HCT116 (cell line): ENCODE measurements around the gene ZDBF2. TPM values are rescaled to one million over a fixed set of nuclear protein-coding genes. Genes with fewer than 3 reads are reported as not detected.

Experiments
- ATAC-seq: fragments of 200-7000 bp; cut with Tn5 transposase; 2 replicates; pipeline ENCODE4 v1.9.1; 2020; ENCODE audit warnings: mild to moderate bottlenecking, moderate library complexity
- BruUV-seq: library from RNA; stranded (reverse); fragments of 400-500 nt; replicated peaks from 2 replicates; lab custom pipeline; 2021; lab: Mats Ljungman, UMichigan
- CTCF ChIA-PET: fragments of 300-600 bp; sonication (Branson Sonifier 250); formaldehyde crosslinking; loops from one replicate; lab custom pipeline; 2021; ENCODE audit warnings: antibody characterized with exemption; lab: Charles Lee
- POLR2A ChIA-PET: fragments of 300-600, 350-600 bp; sonication (Branson Sonifier 250); formaldehyde crosslinking; loops from one replicate; lab custom pipeline; 2021; ENCODE audit warnings: antibody characterized with exemption; lab: Charles Lee
- RAD21 ChIA-PET, 2 experiments: fragments of 300-600 bp; sonication (Branson Sonifier 250); formaldehyde crosslinking; loops; one replicate each; lab custom pipeline; 2023; ENCODE audit warnings: low total read pairs in 2 of 2; ENCODE audit not compliant: uncharacterized antibody in 2 of 2, unreplicated experiment in 2 of 2, low non-redundant PET in 1 of 2; lab: Charles Lee
- DNase-seq: peaks from one replicate; pipeline ENCODE4 v3.0.0-alpha.2; 2010; ENCODE audit warnings: low read depth, low spot score
- H2AFZ ChIP-seq: fragments of 200-600 bp; shearing (Covaris generic), sonication (generic); 2 replicates; pipeline ENCODE4 v1.6.1; 2017; ENCODE audit warnings: low read depth, mixed run types, mixed read lengths, antibody characterized with exemption, low read length; ENCODE audit not compliant: poor library complexity, severe bottlenecking
- H3K27ac ChIP-seq: 2 replicates; pipeline ENCODE4 v1.5.1; 2012; ENCODE audit warnings: low read depth, low read length
- H3K27me3 ChIP-seq: fragments of 200-600 bp; sonication (generic); 2 replicates; pipeline ENCODE4 v1.6.1; 2016; ENCODE audit warnings: mixed run types, low read length, mixed read lengths; ENCODE audit not compliant: insufficient read depth
- H3K36me3 ChIP-seq, 2 experiments: fragments of 200-500 bp in 1 of 2; fragments of 200-600 bp in 1 of 2; sonication (Bioruptor generic) in 1 of 2; sonication (generic) in 1 of 2; 2 replicates each; pipeline versions ENCODE4 v1.5.1 to v1.6.1; 2014 to 2016; ENCODE audit warnings: low read length in 2 of 2, inconsistent platforms in 1 of 2, mixed read lengths in 1 of 2, mixed run types in 1 of 2; ENCODE audit not compliant: insufficient read depth in 2 of 2, control insufficient read depth in 1 of 2
- H3K4me1 ChIP-seq, 2 experiments: fragments of 200-600 bp in 1 of 2; sonication (generic) in 1 of 2; 2 replicates each; pipeline versions ENCODE4 v1.5.1 to v1.6.1; 2012 to 2017; ENCODE audit warnings: low read length in 2 of 2, inconsistent platforms in 1 of 2, mild to moderate bottlenecking in 1 of 2, mixed read lengths in 1 of 2, mixed run types in 1 of 2, moderate library complexity in 1 of 2; ENCODE audit not compliant: insufficient read depth in 2 of 2, control insufficient read depth in 1 of 2
- H3K4me2 ChIP-seq: fragments of 200-600 bp; sonication (generic); 2 replicates; pipeline ENCODE4 v1.6.1; 2017; ENCODE audit warnings: mixed run types, low read length, mixed read lengths
- H3K4me3 ChIP-seq, 2 experiments: fragments of 200-600 bp in 1 of 2; sonication (generic) in 1 of 2; replicated peaks in 1 of 2; 2 replicates each; pipeline ENCODE4 v1.5.1; 2011 to 2016; ENCODE audit warnings: low read length in 2 of 2, control low read depth in 1 of 2, low read depth in 1 of 2, mild to moderate bottlenecking in 1 of 2, mixed read lengths in 1 of 2, mixed run types in 1 of 2
- H3K79me2 ChIP-seq: fragments of 200-600 bp; sonication (generic); 2 replicates; pipeline ENCODE4 v1.6.1; 2017; ENCODE audit warnings: mild to moderate bottlenecking, mixed run types, low read length, moderate library complexity, mixed read lengths; ENCODE audit not compliant: insufficient read depth
- H3K9ac ChIP-seq: fragments of 200-600 bp; sonication (generic); 2 replicates; pipeline ENCODE4 v1.6.1; 2016; ENCODE audit warnings: low read length, mixed read lengths
- H3K9me2 ChIP-seq: fragments of 200-600 bp; sonication (generic), shearing (Covaris generic); 2 replicates; pipeline ENCODE4 v1.6.1; 2017; ENCODE audit warnings: mixed run types, mild to moderate bottlenecking, moderate library complexity; ENCODE audit not compliant: insufficient read depth
- H3K9me3 ChIP-seq, 2 experiments: fragments of 200-500 bp in 1 of 2; fragments of 200-600 bp in 1 of 2; sonication (Bioruptor generic) in 1 of 2; sonication (generic) in 1 of 2; 2 replicates each; pipeline ENCODE4 v1.6.1; 2014 to 2017; ENCODE audit warnings: low read length in 2 of 2, mixed read lengths in 2 of 2, inconsistent platforms in 1 of 2, low read depth in 1 of 2, mild to moderate bottlenecking in 1 of 2, mixed run types in 1 of 2, moderate library complexity in 1 of 2; ENCODE audit not compliant: control insufficient read depth in 1 of 2, insufficient read depth in 1 of 2
- H4K20me1 ChIP-seq: fragments of 200-600 bp; sonication (generic), shearing (Covaris generic); 2 replicates; pipeline ENCODE4 v1.6.1; 2017; ENCODE audit warnings: mixed run types, mild to moderate bottlenecking, moderate library complexity; ENCODE audit not compliant: insufficient read depth
- CBX3 ChIP-seq: IDR thresholded peaks from 2 replicates; pipeline ENCODE4 v1.6.1; 2012; ENCODE audit warnings: low read depth
- CEBPB ChIP-seq: IDR thresholded peaks from 2 replicates; pipeline ENCODE4 v1.6.1; 2012; ENCODE audit warnings: low read depth
- FOSL1 ChIP-seq: IDR thresholded peaks from 2 replicates; pipeline ENCODE4 v1.6.1; 2012; ENCODE audit warnings: low read depth
- POLR2A ChIP-seq: IDR thresholded peaks from 2 replicates; pipeline ENCODE4 v1.7.0; 2011; ENCODE audit warnings: borderline replicate concordance; ENCODE audit not compliant: insufficient read depth, insufficient read length; ENCODE audit errors: extremely low read depth
- POLR2AphosphoS5 ChIP-seq: IDR thresholded peaks from 2 replicates; pipeline ENCODE4 v1.6.1; 2011; ENCODE audit warnings: mild to moderate bottlenecking, low read depth, low read length, moderate library complexity
- RAD21 ChIP-seq: IDR thresholded peaks from 2 replicates; pipeline ENCODE4 v1.6.1; 2012; ENCODE audit warnings: low read depth, mild to moderate bottlenecking
- SP1 ChIP-seq: IDR thresholded peaks from 2 replicates; pipeline ENCODE4 v1.6.1; 2012; ENCODE audit warnings: low read depth
- TCF7L2 ChIP-seq: IDR thresholded peaks from 2 replicates; pipeline ENCODE4 v1.7.0; 2011; ENCODE audit warnings: borderline replicate concordance, inconsistent platforms; ENCODE audit not compliant: insufficient read depth, insufficient read length; ENCODE audit errors: extremely low read depth
- YY1 ChIP-seq: IDR thresholded peaks from 2 replicates; pipeline ENCODE4 v1.6.1; 2011; ENCODE audit warnings: low read length, low read depth, moderate library complexity, mild to moderate bottlenecking; ENCODE audit not compliant: insufficient replicate concordance; ENCODE audit errors: extremely low read depth
- ZFX ChIP-seq: fragments of 450-650 bp; IDR thresholded peaks from 2 replicates; pipeline ENCODE4 v1.6.1; 2017
- intact Hi-C: fragments of 100-400 bp; cut with micrococcal nuclease; formaldehyde crosslinking; loops from 2 replicates; pipeline ENCODE4 v1.10.0; 2022
- total RNA-seq: library from RNA; stranded (reverse); gene quantifications from one replicate; pipeline ENCODE4 v1.2.1, GENCODE V29; 2021; ENCODE audit not compliant: unreplicated experiment
- TF ChIP-seq, protein P1 (sequence below), 3 experiments: fragments of 200-600 bp in 1 of 3; sonication (generic) in 1 of 3; IDR thresholded peaks in 2 of 3; conservative IDR thresholded peaks in 1 of 3; 2 replicates each; pipeline ENCODE4 v1.5.1; 2012 to 2017; ENCODE audit warnings: low read depth in 2 of 3, low read length in 2 of 3, antibody characterized with exemption in 1 of 3, borderline replicate concordance in 1 of 3, control low read depth in 1 of 3, mild to moderate bottlenecking in 1 of 3, mixed read lengths in 1 of 3, mixed run types in 1 of 3, moderate library complexity in 1 of 3; ENCODE audit not compliant: insufficient read depth in 1 of 3
- TF ChIP-seq, protein P2 (sequence below): IDR thresholded peaks from 2 replicates; pipeline ENCODE4 v1.6.1; 2011; ENCODE audit warnings: mild to moderate bottlenecking, low read length, moderate library complexity; ENCODE audit not compliant: insufficient replicate concordance; ENCODE audit errors: extremely low read depth
- TF ChIP-seq, protein P3 (sequence below): IDR thresholded peaks from 2 replicates; pipeline ENCODE4 v1.6.1; 2012

Gene ZDBF2
- total RNA-seq, 1 experiment from 2014 or later, result 9.2 TPM

DNA sequence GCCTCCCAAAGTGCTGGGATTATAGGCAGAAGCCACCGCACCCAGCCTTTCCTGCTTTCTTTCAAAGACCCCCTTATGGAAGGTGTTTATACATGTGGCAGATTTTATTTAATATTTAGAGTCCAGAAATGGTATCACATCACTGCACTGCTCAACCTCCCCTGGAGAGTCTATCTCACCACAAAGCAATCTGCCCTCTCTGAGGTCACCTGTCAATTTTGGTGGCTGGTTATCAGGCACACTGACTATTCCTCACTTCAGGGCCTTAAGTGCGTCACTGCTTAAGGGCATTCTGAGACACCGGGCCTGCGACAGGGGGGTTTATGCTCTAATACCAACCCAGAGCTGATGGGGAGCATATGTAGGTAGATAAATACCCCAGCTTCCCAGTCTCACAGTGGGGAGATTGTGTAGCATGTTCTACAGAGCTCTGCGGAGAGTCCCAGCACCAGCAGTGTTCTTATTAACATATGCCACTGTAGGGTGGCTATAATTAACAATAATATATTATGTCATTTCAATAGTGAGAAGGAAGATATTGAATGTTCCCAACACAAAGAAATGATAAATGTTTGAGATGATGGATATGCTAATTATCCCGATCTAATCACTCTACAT, 42.7 kb upstream of the ZDBF2 start:
- ATAC-seq (no peak), DNase-seq (no peak)
- intact Hi-C loops, result no loop called here
- CTCF ChIA-PET, result no interaction called here
- no peak overlapping the region for H2AFZ ChIP-seq
- no peaks in the 10 kb centered on the region for H3K9me3 ChIP-seq
- no peak overlapping the region for H3K4me3 ChIP-seq
- no peak overlapping the region for H3K4me2 ChIP-seq
- TF ChIP-seq SP1 (no peak), CBX3 (no peak), RAD21 (no peak), FOSL1 (no peak), CEBPB (no peak), ZFX (no peak), POLR2AphosphoS5 (no peak), YY1 (no peak), POLR2A (no peak), TCF7L2 (no peak)
- TF ChIP-seq, protein P1, sequence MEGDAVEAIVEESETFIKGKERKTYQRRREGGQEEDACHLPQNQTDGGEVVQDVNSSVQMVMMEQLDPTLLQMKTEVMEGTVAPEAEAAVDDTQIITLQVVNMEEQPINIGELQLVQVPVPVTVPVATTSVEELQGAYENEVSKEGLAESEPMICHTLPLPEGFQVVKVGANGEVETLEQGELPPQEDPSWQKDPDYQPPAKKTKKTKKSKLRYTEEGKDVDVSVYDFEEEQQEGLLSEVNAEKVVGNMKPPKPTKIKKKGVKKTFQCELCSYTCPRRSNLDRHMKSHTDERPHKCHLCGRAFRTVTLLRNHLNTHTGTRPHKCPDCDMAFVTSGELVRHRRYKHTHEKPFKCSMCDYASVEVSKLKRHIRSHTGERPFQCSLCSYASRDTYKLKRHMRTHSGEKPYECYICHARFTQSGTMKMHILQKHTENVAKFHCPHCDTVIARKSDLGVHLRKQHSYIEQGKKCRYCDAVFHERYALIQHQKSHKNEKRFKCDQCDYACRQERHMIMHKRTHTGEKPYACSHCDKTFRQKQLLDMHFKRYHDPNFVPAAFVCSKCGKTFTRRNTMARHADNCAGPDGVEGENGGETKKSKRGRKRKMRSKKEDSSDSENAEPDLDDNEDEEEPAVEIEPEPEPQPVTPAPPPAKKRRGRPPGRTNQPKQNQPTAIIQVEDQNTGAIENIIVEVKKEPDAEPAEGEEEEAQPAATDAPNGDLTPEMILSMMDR (IDR thresholded peaks at IDR 0.05 in 2 of 3, conservative IDR thresholded peaks at IDR 0.05 in 1 of 3; ENCODE audit: borderline replicate concordance in 1 of 3, insufficient read depth in 1 of 3, low read depth in 2 of 3, low read length in 2 of 3), result no peak
- TF ChIP-seq, protein P2, sequence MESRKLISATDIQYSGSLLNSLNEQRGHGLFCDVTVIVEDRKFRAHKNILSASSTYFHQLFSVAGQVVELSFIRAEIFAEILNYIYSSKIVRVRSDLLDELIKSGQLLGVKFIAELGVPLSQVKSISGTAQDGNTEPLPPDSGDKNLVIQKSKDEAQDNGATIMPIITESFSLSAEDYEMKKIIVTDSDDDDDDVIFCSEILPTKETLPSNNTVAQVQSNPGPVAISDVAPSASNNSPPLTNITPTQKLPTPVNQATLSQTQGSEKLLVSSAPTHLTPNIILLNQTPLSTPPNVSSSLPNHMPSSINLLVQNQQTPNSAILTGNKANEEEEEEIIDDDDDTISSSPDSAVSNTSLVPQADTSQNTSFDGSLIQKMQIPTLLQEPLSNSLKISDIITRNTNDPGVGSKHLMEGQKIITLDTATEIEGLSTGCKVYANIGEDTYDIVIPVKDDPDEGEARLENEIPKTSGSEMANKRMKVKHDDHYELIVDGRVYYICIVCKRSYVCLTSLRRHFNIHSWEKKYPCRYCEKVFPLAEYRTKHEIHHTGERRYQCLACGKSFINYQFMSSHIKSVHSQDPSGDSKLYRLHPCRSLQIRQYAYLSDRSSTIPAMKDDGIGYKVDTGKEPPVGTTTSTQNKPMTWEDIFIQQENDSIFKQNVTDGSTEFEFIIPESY, result no peak
- TF ChIP-seq, protein P3, sequence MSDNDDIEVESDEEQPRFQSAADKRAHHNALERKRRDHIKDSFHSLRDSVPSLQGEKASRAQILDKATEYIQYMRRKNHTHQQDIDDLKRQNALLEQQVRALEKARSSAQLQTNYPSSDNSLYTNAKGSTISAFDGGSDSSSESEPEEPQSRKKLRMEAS, result no peak
- no peak overlapping the region for H3K27ac ChIP-seq
- H3K79me2 ChIP-seq, result no peaks in the 10 kb centered on the region
- BruUV-seq, result no TSS peak
- no peak overlapping the region for H3K9ac ChIP-seq
- no peaks in the 10 kb centered on the region for H4K20me1 ChIP-seq
- H3K9me2 ChIP-seq, result no peaks in the 10 kb centered on the region
- H3K27me3 ChIP-seq, result no peaks in the 10 kb centered on the region
- H3K4me1 ChIP-seq, result peaks cover 8 to 14% of the 10 kb centered on the region in 2 experiments; a peak in 3 of 4 replicates
- H3K36me3 ChIP-seq, result no peaks in the 10 kb centered on the region
- RAD21 ChIA-PET, result no interaction called here
- POLR2A ChIA-PET, result no interaction called here
